GM04503 (cell line): Measurements from ENCODE around the gene SAMHD1.
"Not testable (repeated sequence)": the region's sequence is repeated elsewhere in the genome, so short reads cannot be mapped to it uniquely, and the experiment has no call there.

Source experiments
- DNase-seq: peaks from one replicate; pipeline ENCODE4 v3.0.0-alpha.2; 2012; ENCODE audit warnings: low read depth

SAMHD1 gene

DNA sequence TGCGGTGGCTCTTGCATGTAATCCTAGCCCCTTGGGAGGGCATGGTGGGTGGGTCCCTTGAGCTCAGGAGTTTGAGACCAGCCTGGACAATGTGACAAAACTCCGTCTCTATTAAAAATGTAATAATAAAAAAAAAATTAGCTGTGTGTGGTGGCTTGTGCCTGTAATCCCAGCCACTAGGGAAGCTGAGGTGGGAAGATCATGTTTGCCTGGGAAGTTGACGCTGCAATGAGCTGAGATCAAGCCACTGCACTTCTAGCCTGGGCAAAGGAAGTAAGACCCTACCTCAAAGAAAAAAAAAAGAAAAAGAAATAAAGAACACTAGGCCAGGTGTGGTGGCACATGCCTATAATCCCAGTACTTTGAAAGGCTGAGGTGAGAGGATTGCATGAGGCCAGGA lies 4.5 kb upstream of the SAMHD1 start:
- no peak for DNase-seq

DNA sequence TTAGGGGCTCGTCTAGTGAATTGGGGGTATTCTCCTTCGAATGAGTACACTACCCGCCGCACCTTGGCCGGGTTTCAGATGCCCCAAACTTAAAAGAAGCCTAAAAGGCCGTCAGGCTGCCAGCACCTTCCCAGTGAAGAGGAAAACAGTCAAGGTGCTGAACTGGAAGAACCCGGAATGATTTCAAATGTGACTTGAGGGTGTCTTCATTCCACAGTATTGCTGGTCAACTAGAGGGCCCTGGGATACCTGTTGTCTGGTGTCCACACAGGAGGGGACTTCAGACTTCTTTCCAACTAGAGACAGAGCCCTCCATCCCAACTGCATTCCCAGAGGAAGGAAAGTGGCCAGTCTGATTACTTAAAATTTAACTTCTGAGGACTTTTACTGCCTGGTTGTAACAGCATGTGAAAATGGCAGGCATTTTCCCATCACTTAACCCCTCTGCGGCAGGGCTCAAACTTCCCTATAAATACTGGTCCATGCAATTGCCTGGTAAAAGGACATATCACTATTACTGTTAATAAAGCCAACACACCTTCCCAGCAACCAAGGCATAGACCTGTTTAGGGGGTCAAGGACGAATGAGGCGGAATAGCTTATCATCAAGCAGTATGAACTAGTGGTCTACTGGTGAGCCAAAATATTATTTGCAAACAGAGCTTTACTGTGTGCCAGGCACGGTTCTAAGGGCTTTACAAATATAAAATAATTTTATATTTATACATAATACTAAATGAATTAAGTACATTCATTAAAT lies 651 bp upstream of the SAMHD1 start:
- DNase-seq: no peak

DNA sequence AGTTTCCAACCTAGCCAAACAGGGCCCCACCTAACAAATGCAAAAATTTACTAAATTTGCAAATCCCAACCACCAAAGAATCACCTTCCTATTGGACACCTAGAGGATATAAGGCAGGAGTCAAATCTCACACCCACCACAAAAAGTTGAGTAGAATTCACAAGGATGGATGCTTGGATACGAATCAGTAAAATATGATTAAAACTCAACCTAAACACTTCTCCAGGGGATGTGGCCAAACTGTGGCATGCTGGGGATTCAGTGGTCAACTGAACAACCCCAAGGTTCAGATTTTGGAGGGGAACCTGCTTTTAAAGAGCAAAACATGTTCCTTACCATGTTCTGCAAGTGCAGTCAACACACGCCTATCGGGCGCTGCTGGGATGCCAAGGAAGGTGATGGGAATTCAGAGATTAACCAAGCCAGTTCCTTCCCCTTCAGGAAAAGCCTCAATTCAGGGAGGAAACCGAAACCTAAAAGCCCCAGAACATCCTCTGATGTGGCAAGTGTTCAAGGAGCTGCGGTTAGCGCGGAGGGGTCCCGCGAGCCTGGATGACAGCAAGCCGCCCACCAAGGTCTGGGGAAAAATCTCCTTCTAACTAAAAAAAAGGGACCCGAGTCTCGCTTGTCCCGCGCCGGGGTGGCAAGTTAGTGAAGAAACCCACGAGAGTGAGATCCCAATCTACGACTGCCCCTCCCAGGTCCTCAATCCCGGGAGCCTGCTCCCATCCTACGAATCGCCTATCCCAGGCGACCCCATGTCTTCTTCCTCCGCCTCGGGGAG lies 902 bp downstream of the SAMHD1 start:
- no peak for DNase-seq

GRCh38 chr20:36941401-36941835 lies 10.1 kb downstream of the SAMHD1 start:
- no peak for DNase-seq

DNA sequence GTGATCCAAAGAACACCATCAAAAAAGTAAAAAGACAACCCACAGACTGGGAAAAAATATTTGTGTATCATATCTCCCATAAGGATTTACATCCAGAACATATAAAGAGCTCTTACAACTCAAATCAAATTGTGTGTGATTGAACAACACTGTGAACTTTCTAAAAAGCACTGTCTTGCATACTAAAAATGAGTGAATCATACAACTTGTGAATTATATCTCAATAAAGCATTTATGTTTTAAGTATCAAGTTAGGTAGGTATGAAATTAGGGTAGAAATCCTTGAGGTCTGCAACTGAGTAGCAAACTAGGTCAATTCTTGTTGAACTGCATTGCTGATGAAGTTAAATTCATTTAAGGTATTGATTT lies 14.1 kb downstream of the SAMHD1 start:
- DNase-seq: no peak

DNA sequence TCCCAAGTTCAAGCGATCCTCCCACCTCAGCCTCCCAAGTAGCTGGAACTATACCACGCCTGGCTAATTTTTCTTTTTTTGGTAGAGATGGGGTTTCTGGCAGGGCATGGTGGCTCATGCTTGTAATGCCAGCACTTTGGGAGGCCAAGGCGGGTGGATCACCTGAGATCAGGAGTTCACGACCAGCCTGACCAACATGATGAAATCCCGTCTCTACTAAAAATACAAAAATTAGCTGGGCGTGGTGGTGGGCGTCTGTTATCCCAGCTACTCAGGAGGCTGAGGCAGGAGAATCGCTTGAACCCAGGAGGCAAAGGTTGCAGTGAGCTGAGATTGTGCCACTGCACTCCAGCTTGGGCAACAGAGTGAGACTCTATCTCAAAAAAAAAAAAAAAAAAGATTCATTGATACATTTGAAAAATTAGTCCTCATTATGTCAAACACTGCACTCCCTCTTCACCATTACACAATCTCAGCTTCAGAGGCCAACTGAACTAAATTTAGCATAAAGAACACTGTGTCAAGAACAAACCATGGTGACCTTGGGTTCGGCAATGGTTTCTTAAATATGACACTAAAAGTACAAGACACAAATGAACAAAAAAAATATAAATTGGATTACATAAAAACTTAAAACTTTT lies 14.6 kb downstream of the SAMHD1 start:
- DNase-seq: not testable (repeated sequence)

DNA sequence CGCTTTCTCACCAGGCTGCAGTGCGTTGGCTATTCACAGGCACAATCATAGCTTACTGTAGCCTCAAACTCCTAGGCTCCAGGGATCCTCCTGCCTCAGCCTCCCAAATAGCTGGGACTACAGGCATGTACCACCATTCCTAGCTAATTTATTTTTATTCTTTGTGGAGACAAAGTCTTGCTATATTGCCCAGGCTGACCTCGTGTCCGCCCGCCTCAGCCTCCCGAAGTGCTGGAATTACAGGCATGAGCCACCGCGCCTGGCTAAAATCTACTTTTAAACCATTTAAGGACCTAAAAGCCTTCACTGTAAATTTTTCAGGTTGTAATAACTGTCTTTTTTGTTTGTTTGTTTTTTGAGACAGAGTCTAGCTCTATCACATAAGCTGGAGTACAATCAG lies 15.2 kb downstream of the SAMHD1 start:
- no peak for DNase-seq

- not testable (repeated sequence) for DNase-seq
Observed at GRCh38 chr20:36933571-36933970, 17.9 kb downstream of the SAMHD1 start.

DNA sequence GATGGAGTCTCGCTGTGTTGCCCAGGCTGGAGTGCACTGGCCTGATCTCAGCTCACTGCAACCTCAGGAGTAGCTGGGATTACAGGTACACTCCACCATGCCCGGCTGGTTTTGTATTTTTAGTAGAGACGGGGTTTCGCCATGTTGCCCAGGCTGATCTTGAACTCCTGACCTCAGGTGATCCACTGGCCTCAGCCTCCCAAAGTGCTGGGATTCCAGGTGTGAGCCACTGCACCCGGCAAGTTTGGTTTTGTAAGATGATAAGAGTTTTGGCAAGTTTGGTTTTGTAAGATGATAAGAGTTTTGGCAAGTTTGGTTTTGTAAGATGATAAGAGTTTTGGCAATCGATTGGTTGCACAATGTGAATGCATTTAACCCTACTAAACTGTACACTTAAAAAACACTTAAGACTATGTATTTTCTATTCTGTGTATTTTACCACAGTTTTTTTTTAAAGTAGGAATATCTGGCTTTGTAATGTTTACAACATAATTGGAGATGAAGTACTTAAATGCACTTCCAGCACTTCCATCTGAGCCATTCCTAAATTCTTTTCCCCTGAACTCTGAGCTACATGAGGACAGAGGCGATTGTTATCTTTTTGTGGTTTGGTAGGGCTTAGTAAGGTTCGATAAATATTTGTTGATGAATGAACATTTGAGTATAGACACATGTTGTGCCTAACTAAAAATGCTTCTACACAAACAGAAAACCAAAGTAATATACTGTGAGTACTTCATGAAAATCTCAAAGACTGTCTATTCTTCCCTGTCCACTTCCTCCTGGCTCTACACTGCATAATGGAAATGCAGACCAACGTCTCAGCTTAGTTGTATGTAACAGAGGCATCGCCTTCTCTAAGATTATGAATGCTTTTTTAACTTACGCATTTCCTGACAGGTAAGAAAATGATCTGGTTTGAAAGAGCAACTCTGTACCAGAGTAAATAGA lies 18.8 kb downstream of the SAMHD1 start:
- no peak for DNase-seq

DNA sequence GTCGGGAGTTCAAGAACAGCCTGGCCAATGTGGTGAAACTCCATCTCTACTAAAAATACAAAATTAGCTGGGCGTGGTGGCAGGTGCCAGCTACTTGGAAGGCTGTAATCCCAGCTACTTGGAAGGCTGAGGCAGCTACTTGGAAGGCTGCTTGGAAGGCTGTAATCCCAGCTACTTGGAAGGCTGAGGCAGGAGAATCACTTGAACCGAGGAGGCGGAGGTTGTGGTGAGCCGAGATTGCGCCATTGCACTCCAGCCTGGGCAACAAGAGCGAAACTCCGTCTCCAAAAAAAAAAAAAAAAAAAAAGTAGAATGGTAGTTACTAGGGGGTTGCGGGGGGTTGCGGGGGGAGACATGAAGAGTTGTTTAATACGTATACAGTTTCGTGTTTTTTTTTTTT lies 19.4 kb downstream of the SAMHD1 start:
- DNase-seq: not testable (repeated sequence)

- no peak for DNase-seq
Observed at GRCh38 chr20:36929691-36930090, 21.8 kb downstream of the SAMHD1 start.

GRCh38 chr20:36929290-36929689 lies 22.2 kb downstream of the SAMHD1 start:
- no peak for DNase-seq

DNA sequence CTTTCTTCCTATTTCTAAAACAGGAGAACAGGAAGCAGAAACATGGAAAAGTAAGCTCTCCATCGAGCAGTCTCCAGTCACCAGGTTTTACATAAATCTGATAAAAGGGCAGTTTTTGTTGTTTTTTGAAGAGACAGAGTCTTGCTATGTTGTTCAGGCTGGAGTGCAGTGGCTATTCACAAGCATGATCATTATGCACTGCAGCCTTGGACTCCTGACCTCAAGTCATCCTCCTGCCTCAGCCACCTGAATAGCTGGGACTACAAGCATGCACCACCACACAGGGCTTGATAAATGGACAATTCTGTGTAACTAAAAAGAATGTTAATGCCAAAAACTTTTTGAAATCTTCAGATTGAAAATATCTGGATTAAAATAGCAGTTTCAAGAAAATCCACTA lies 23.8 kb downstream of the SAMHD1 start:
- no peak for DNase-seq

DNA sequence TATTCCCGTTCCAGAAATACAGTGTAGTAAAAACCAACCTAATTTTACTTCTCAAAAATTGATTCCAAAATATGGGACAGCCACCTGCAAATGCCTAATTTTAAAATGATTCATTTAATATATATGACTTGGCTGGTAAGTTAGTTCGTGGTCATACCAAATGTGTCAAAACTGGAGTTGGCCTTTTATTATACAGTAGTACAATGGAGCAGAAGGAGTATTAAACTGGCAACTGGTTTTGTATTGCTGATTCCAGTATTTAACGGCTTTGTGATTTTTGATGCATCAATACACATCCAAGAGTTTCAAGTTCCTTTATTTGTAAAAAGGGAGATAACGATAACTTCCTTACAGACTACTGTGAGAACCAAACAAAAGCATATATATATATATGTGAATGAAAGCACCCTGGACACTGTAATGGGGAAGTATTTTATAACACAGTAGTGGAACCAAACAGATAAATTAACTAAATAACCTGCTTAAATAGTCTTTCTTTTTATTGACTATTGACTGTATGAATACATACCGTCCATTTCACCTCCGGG lies 24.8 kb downstream of the SAMHD1 start:
- DNase-seq: no peak

GRCh38 chr20:36925234-36925633 lies 26.3 kb downstream of the SAMHD1 start:
- DNase-seq: no peak

DNA sequence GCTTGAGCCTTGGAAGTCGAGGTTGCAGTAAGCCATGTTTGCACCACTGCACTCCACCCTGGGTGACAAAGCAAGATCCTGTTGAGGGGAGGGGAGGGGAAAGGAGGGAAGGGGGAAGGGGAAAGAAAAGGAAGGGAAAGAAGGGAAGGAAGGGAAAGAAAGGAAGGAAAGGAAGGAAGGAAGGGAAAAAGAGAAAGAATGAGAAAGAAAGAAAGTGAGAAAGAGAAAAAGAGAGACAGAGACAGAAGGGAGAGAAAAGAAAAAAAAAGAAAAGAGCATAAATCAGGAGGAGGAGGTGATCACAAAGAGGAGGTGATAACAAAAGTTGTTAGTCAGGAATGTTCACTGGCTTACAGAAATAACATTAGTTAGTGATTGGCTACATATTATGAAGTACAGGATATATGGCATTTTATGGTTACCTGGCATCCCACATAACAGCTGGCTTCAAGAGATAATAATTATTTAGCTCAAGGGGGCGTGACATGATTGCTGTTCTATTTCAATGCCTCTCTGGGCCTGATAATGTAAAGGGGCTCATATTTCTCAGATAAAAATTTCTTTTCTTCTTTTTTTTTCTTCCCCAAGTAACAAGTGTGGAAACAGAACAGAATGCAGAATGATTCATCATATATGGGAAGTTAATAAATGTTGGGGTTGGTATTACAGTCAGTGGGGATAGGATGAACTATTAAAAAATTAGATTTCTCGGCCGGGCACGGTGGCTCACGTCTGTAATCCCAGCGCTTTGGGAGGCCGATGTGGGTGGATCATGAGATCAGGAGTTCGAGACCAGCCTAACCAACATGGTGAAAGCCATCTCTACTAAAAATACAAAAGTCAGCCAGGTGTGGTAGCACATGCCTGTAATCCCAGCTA lies 27.1 kb downstream of the SAMHD1 start:
- DNase-seq: no peak

DNA sequence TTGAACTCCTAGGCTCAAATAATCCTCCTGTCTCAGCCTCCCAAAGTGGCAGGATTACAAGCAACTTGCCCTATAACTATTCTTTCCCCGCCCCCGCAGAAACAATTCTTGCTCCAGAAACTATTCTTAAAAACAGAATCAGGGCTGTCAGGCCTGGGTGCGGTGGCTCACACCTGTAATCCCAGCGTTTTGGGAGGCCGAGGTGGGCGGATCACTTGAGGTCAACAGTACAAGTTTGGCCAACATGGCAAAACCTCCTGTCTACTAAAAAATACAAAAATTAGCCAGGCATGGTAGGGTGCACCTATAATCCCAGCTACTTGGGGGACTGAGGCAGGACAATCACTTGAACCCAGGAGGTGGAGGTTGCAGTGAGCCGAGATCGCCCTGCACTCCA lies 31.2 kb downstream of the SAMHD1 start:
- no peak for DNase-seq

DNA sequence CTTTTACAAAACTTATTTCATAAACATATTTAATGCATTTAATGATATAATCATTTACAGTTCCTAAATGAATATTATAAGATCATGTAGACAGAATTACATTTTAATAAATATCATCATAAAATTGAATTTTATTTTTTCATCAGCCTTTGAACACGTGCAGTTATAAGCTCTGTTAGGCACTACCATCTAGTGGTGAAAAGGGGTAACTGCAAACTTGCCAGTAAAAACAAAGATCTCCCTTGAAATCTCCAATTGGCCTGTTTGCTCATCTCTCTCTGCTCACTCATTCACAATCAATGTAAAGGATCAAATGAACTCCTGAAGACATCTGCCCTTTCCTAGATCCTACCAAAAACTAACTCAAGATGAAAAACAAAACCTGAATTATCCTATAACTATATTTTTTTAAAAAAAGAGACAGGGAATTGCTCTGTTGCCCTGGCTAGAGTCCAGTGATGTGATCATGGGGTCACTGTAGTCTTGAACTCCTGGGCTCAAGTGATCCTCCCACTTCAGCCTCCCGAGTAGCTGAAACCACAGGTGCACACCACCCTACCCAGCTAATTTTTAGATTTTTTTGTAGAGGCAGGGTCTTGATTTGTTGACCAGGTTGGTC lies 31.7 kb downstream of the SAMHD1 start:
- DNase-seq: no peak

DNA sequence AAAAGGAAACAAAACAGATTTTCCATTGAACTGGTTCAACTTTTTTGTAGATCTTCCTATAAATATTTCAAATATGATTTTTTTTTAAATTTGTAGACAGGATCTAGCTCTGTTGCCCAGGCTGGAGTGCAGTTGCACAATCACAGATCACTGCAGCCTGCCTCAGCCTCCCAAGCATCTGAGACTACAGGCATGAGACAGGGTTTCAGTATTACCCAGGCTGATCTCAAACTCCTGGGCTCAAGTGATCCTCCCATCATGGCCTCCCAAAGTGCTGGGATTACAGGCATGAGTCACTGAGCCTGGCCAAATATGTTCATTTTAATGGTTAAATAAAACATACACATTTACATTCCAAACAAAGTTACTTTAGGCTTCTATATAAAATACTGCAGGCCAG lies 33.6 kb downstream of the SAMHD1 start:
- no peak for DNase-seq

GRCh38 chr20:36917240-36917639 lies 34.3 kb downstream of the SAMHD1 start:
- no peak for DNase-seq
